ENCODE data around the gene OPTN.

DNA sequence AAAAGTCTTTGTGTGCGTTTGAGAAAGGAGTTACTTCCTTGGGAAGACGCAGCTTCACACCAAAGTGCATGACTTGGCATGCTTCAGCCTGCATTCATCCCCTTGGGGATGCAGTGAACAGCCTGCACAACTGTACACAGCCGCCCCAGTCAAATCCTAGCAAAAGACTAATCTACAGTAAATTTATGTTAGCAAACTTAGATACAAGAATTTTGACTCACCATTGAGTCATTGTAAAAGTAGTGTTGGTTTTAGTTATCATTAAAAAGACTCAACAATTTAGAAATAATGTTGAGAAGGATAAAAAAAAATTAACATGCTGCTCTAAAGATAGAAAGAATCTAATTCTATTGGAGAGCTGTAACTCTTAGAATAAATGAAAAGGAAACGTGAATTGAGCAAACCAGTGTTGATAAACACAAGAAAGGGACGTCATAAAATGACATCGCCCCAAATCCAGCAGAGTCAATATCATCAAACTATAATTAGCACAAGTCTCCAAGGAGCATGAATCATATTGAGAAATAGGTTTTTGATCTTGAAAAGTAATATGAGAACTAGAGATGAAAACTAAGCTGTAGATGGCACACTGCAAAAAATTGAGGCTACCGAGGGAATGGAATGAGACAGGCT, 11.9 kb upstream of the OPTN start:
- TF ChIP-seq, protein P1, sequence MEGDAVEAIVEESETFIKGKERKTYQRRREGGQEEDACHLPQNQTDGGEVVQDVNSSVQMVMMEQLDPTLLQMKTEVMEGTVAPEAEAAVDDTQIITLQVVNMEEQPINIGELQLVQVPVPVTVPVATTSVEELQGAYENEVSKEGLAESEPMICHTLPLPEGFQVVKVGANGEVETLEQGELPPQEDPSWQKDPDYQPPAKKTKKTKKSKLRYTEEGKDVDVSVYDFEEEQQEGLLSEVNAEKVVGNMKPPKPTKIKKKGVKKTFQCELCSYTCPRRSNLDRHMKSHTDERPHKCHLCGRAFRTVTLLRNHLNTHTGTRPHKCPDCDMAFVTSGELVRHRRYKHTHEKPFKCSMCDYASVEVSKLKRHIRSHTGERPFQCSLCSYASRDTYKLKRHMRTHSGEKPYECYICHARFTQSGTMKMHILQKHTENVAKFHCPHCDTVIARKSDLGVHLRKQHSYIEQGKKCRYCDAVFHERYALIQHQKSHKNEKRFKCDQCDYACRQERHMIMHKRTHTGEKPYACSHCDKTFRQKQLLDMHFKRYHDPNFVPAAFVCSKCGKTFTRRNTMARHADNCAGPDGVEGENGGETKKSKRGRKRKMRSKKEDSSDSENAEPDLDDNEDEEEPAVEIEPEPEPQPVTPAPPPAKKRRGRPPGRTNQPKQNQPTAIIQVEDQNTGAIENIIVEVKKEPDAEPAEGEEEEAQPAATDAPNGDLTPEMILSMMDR (IDR thresholded peaks at IDR 0.05), result no peak
- TF ChIP-seq POLR2AphosphoS5 (IDR thresholded peaks at IDR 0.05; ENCODE audit: low read depth, low read length) (no peak), SIN3A (IDR thresholded peaks at IDR 0.05; ENCODE audit: borderline replicate concordance, low read depth, low read length) (no peak), GATA2 (CRISPR knock-in tag; IDR thresholded peaks at IDR 0.05) (no peak)

Data from SK-N-SH (cell line).